ENCODE results near the gene ATP10A.

GRCh38 chr15:25667829-25668228, 195.3 kb downstream of the ATP10A start:
- TF ChIP-seq, protein P1, sequence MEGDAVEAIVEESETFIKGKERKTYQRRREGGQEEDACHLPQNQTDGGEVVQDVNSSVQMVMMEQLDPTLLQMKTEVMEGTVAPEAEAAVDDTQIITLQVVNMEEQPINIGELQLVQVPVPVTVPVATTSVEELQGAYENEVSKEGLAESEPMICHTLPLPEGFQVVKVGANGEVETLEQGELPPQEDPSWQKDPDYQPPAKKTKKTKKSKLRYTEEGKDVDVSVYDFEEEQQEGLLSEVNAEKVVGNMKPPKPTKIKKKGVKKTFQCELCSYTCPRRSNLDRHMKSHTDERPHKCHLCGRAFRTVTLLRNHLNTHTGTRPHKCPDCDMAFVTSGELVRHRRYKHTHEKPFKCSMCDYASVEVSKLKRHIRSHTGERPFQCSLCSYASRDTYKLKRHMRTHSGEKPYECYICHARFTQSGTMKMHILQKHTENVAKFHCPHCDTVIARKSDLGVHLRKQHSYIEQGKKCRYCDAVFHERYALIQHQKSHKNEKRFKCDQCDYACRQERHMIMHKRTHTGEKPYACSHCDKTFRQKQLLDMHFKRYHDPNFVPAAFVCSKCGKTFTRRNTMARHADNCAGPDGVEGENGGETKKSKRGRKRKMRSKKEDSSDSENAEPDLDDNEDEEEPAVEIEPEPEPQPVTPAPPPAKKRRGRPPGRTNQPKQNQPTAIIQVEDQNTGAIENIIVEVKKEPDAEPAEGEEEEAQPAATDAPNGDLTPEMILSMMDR (IDR thresholded peaks at IDR 0.05): no peak
- TF ChIP-seq POLR2A (IDR thresholded peaks at IDR 0.05) (no peak), POLR2AphosphoS5 (IDR thresholded peaks at IDR 0.05) (no peak)
